Osteoblast (primary cell): Measurements from ENCODE around the gene WDR26. TPM values are rescaled to one million over a fixed set of nuclear protein-coding genes. Genes with fewer than 3 reads are reported as not detected.

Experiments used
- DNase-seq: peaks from one replicate; pipeline ENCODE4 v3.0.0; 2011; ENCODE audit warnings: low spot score, mixed read lengths; ENCODE audit not compliant: insufficient read length; ENCODE audit errors: missing footprints
- H2AFZ ChIP-seq: 2 replicates; pipeline ENCODE4 v1.6.0; 2011; ENCODE audit warnings: mild to moderate bottlenecking, low read length
- H3K27ac ChIP-seq: 2 replicates; pipeline ENCODE4 v1.5.1; 2011; ENCODE audit warnings: mild to moderate bottlenecking, low read depth, low read length, moderate library complexity
- H3K27me3 ChIP-seq: 2 replicates; pipeline ENCODE4 v1.6.0; 2012; ENCODE audit warnings: mild to moderate bottlenecking, control low read depth, inconsistent platforms, low read length, moderate library complexity; ENCODE audit not compliant: insufficient read depth
- H3K36me3 ChIP-seq: 2 replicates; pipeline ENCODE4 v1.5.1; 2011; ENCODE audit warnings: mild to moderate bottlenecking, low read length, control low read depth, moderate library complexity; ENCODE audit not compliant: insufficient read depth
- H3K4me1 ChIP-seq: 2 replicates; pipeline ENCODE4 v1.5.1; 2011; ENCODE audit warnings: mild to moderate bottlenecking, low read length, control low read depth, moderate library complexity; ENCODE audit not compliant: insufficient read depth
- H3K4me2 ChIP-seq: 2 replicates; pipeline ENCODE4 v1.6.0; 2011; ENCODE audit warnings: mild to moderate bottlenecking, low read length; ENCODE audit not compliant: insufficient read depth
- H3K4me3 ChIP-seq: fragments of 200-600 bp; sonication (generic); 3 replicates; pipeline ENCODE4 v1.5.1; 2012; ENCODE audit warnings: mild to moderate bottlenecking, low read length, inconsistent platforms; ENCODE audit not compliant: insufficient read depth
- H3K79me2 ChIP-seq: 2 replicates; pipeline ENCODE4 v1.6.0; 2012; ENCODE audit warnings: mild to moderate bottlenecking, low read length, control low read depth, inconsistent platforms; ENCODE audit not compliant: insufficient read depth
- H3K9me3 ChIP-seq: 2 replicates; pipeline ENCODE4 v1.5.1; 2011; ENCODE audit warnings: low read depth, low read length, control low read depth
- H4K20me1 ChIP-seq: 2 replicates; pipeline ENCODE4 v1.6.0; 2012; ENCODE audit warnings: mild to moderate bottlenecking, low read length, control low read depth; ENCODE audit not compliant: insufficient read depth
- CTCF ChIP-seq: IDR thresholded peaks from 2 replicates; pipeline ENCODE4 v1.5.1; 2011; ENCODE audit warnings: mild to moderate bottlenecking, low read depth, low read length, moderate library complexity; ENCODE audit errors: extremely low read depth
- total RNA-seq: library from RNA; depleted of rRNA; stranded (reverse); fragments of >200 nt; gene quantifications from 2 replicates; pipeline ENCODE4 v1.2.3, GENCODE V29; 2012

Gene WDR26
- total RNA-seq, 1 donor: 78.9 TPM

- Histone ChIP-seq H3K36me3 (peaks cover 85% of the 10 kb centered on the region), H3K79me2 (peaks cover 4% of the 10 kb centered on the region)
These were observed 41.3 kb downstream of the WDR26 start for GRCh38 chr1:224393294-224393693.

GRCh38 chr1:224392411-224393249 lies 42.0 kb downstream of the WDR26 start:
- H3K4me3 ChIP-seq: no peak overlapping the region
- TF ChIP-seq CTCF: no peak
- H4K20me1 ChIP-seq: peaks cover 4% of the 10 kb centered on the region
- H3K36me3 ChIP-seq: peaks cover 85% of the 10 kb centered on the region
- DNase-seq: no peak
- no peaks in the 10 kb centered on the region for H3K4me1 ChIP-seq
- no peak overlapping the region for H2AFZ ChIP-seq
- no peaks in the 10 kb centered on the region for H3K27me3 ChIP-seq
- no peaks in the 10 kb centered on the region for H3K9me3 ChIP-seq
- peaks cover 4% of the 10 kb centered on the region for H3K79me2 ChIP-seq
- H3K4me2 ChIP-seq: no peak overlapping the region
- no peak overlapping the region for H3K27ac ChIP-seq

More at GRCh38 chr1:224393294-224393693, 41.3 kb downstream of the WDR26 start:
- no peak for DNase-seq
- TF ChIP-seq CTCF: no peak
- Histone ChIP-seq H2AFZ (no peak overlapping the region), H3K27ac (peak overlapping the region; percentile 42), H3K27me3 (no peaks in the 10 kb centered on the region), H3K9me3 (no peaks in the 10 kb centered on the region), H4K20me1 (peaks cover 4% of the 10 kb centered on the region), H3K4me3 (no peak overlapping the region), H3K4me1 (no peaks in the 10 kb centered on the region), H3K4me2 (no peak overlapping the region)

GRCh38 chr1:224390517-224390916 lies 44.1 kb downstream of the WDR26 start:
- H3K36me3 ChIP-seq: peaks cover 85% of the 10 kb centered on the region
- no peak overlapping the region for H3K4me2 ChIP-seq
- no peaks in the 10 kb centered on the region for H3K4me1 ChIP-seq
- DNase-seq: no peak
- H3K27ac ChIP-seq: no peak overlapping the region
- H3K9me3 ChIP-seq: no peaks in the 10 kb centered on the region
- peaks cover 3% of the 10 kb centered on the region for H4K20me1 ChIP-seq
- no peak for TF ChIP-seq CTCF
- peaks cover 4% of the 10 kb centered on the region for H3K79me2 ChIP-seq
- H3K4me3 ChIP-seq: no peak overlapping the region
- H2AFZ ChIP-seq: no peak overlapping the region
- no peaks in the 10 kb centered on the region for H3K27me3 ChIP-seq

DNA sequence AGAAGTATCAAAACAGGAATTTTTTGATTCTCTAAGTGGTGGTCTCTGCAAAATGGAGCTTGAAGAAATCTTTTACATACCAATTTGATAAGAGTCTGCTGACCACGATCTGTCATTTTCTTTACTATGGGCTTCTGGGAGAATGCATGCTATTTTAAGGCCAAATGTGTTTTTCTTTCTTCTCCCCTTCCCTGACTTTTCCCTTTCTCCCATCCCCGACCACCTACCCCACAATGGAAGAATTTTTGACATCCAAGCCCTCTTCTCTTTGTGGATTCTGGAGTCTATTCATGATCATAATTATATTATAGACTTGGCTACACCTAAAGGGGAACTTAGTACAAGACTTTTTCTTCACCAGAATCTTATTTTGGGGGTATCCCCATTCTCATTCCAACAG lies 46.7 kb downstream of the WDR26 start:
- TF ChIP-seq CTCF: no peak
- peak overlapping the region; percentile 17 for H3K27ac ChIP-seq
- H3K36me3 ChIP-seq: peaks cover 64% of the 10 kb centered on the region

More for the DNA sequence above, 46.7 kb downstream of the WDR26 start:
- Histone ChIP-seq H3K79me2 (no peaks in the 10 kb centered on the region), H4K20me1 (no peaks in the 10 kb centered on the region), H3K4me3 (no peak overlapping the region), H3K4me1 (no peaks in the 10 kb centered on the region), H3K27me3 (no peaks in the 10 kb centered on the region), H3K9me3 (no peaks in the 10 kb centered on the region), H3K4me2 (no peak overlapping the region), H2AFZ (no peak overlapping the region)
- no peak for DNase-seq
